ENCODE data around the gene ZNF236.

- no peak for TF ChIP-seq CTCF (IDR thresholded peaks at IDR 0.05)
- no peak for TF ChIP-seq POLR2A (IDR thresholded peaks at IDR 0.05)
- no peak for TF ChIP-seq POLR2AphosphoS5 (IDR thresholded peaks at IDR 0.05)
- TF ChIP-seq EP300 (IDR thresholded peaks at IDR 0.05): no peak
Observed at GRCh38 chr18:76874642-76875389, 52.5 kb downstream of the ZNF236 start.

All from stomach (tissue), 4 donors.